ENCODE results near the gene LBX2. TPM values are rescaled to one million over a fixed set of nuclear protein-coding genes. Genes with fewer than 3 reads are reported as not detected.
A peak's percentile ranks its signal among the peaks of the same experiment; 100 is the strongest.

Gene LBX2, protein sequence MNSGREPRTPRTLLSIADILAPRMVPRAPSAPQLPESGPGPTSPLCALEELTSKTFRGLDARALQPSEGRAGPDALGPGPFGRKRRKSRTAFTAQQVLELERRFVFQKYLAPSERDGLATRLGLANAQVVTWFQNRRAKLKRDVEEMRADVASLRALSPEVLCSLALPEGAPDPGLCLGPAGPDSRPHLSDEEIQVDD
- 0.68 and 1.5 TPM in 2 replicates for total RNA-seq
- 0.09 TPM for polyA plus RNA-seq (2012)

DNA sequence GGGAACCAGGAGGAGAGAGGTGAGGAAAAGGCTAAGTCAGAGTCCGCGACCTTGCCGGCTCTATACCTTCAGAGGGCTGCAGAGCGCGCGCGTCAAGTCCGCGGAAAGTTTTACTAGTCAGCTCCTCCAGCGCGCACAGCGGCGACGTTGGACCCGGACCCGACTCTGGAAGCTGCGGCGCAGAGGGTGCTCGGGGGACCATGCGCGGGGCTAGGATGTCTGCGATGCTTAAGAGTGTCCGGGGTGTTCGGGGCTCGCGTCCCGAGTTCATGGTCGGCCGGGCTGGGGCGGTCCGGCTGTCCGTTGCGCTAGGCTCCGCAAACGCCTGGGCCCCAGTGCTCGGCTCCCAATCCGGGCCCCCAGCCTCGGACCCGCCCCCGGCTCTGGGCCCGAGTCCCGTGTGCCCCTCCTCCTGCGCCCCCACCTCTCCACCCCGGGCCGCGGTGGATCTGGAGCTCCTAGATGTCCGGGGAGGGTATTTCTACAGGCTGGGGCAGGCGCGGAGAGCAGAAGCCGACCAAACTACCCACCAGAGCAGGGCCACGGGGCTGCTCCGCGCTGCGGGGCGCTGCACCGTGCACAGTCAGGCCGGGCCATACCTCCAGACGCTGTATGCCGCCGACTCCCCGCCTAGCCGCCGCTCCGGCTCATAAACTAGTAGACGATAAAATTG, at the start of gene LBX2:
Gene LBX2, minus strand, starts transcription at position 337 of the 673 bp plus-strand sequence. Its CDS starts 66 bp downstream, at position 271.
- peak; percentile 10 for DNase-seq (ENCODE audit: low read depth)

- DNase-seq (ENCODE audit: low read depth) = no peak
These were observed 49.0 kb upstream of the LBX2 start for GRCh38 chr2:74548285-74548899.

DNA sequence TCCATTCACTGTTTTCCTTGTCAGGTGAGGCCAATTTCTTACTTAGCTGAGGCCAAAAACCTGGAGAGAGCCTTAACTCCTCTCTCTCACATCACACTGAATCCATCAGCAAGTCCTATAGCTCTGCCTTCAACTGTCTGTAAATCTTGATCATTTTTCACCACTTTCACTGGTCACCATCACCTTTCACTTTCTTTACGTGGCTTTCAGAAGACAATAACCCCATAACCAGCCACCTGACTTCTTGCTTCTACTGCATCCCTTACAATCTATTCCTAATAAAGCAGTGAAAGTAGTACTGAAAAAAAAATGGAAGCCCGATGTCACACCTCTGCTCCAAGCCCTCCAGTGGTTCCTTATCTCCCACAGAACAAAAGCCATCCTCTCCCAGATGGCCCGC, 46.6 kb upstream of the LBX2 start:
- no peak for DNase-seq (ENCODE audit: low read depth)

DNA sequence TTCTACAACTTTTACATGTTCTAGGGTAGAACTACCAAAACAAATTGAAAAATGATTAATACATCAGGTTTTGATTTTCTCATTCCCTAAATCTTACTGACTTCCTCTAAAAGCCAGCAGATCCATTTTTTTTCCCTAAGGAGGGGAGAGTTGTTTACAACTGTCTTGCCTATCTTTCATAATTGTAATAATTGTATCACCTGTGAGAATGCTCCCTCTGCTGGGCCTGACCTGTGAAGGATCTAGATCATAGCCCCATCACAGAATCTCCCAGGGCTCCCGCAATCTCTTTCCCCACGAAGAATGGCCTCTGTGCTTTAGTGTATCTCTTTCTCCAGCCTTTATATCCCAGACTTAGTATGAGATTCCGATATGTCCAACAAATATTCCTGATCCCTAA, 45.2 kb upstream of the LBX2 start:
- no peak for DNase-seq (ENCODE audit: low read depth)

- no peak for DNase-seq (ENCODE audit: low read depth)
These were observed 43.6 kb upstream of the LBX2 start for GRCh38 chr2:74542978-74543377.

GRCh38 chr2:74540291-74540690, 40.9 kb upstream of the LBX2 start:
- no peak for DNase-seq (ENCODE audit: low read depth)

GRCh38 chr2:74538881-74539339, 39.5 kb upstream of the LBX2 start:
- DNase-seq (ENCODE audit: low read depth) = no peak

- DNase-seq (ENCODE audit: low read depth) = no peak
These were observed 37.7 kb upstream of the LBX2 start for GRCh38 chr2:74537140-74537539.

- no peak for DNase-seq (ENCODE audit: low read depth)
These were observed 37.0 kb upstream of the LBX2 start for GRCh38 chr2:74536166-74536950.

GRCh38 chr2:74535440-74535965, 36.1 kb upstream of the LBX2 start:
- no peak for DNase-seq (ENCODE audit: low read depth)

DNA sequence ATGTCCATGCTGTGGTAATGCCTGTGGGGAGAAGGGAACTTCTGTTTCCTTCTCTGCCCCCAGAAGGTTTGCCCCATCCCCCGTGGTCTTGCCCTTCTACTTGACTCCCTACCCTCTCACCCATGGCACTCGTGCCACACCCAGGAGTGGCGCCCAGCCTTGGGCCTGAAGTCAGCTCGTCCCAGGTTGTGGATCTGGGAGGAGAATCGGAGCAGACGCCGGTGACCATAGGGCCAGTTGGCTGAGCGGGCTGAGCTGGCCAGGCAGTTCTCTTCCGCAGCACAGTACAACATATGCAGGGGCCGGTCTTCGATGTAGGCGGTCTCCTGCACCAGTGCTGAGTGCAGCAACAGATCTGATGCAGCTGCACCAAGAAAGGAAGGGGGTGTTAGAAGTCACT, 35.0 kb upstream of the LBX2 start:
- no peak for DNase-seq (ENCODE audit: low read depth)

- no peak for DNase-seq (ENCODE audit: low read depth)
These were observed 34.1 kb upstream of the LBX2 start for GRCh38 chr2:74533464-74533863.

DNA sequence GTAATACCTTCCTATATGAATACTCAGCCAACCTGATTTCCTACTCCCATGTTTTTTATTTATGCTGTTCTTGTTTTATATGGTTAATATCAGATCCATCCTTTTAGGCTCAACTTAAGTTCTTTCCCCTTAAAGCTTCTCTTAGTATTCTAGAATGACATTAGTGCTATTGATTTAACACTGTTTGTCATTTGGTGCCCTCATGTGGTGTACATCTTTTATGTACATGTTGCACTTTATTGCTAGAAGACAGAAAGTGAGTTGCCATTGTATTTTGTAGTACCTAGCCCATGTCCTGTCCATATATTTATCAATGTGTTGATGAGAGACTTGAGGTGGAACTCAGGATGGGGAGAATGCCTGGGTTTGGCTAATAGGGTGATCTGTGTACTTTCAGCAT, 32.8 kb upstream of the LBX2 start:
- peak; percentile 41 for DNase-seq (ENCODE audit: low read depth)

DNA sequence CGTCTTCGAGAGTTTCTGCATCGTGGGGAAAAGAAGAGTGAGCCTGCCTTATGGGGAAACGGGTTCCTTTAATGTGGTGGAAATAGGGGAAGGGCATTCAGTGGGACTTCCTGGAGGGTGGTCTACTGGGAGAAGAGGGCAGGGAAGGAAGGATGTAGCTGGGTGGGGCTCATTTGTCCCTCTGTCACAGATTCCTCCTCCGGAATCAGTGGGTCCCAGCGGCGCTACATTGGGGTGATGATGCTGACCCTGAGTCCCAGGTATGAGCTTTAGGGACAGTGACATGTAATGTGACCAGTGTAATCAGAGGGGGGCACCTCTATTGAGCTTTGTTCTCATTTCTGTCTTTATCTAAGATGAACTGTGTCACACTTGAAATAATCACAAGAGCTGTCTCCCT, 32.3 kb upstream of the LBX2 start:
- no peak for DNase-seq (ENCODE audit: low read depth)

GRCh38 chr2:74530239-74531187, 31.1 kb upstream of the LBX2 start:
- peak; percentile 72 for DNase-seq (ENCODE audit: low read depth)

- DNase-seq (ENCODE audit: low read depth) = peak; percentile 100
These were observed 30.2 kb upstream of the LBX2 start, which contains the start of the genes AUP1 and HTRA2 for GRCh38 chr2:74529357-74530238. Gene AUP1, minus strand, starts transcription at chr2:74529706. Its CDS starts 77 bp downstream, at chr2:74529629. Gene HTRA2, plus strand, starts transcription at chr2:74529933. Its CDS starts 74 bp downstream, at chr2:74530007.

DNA sequence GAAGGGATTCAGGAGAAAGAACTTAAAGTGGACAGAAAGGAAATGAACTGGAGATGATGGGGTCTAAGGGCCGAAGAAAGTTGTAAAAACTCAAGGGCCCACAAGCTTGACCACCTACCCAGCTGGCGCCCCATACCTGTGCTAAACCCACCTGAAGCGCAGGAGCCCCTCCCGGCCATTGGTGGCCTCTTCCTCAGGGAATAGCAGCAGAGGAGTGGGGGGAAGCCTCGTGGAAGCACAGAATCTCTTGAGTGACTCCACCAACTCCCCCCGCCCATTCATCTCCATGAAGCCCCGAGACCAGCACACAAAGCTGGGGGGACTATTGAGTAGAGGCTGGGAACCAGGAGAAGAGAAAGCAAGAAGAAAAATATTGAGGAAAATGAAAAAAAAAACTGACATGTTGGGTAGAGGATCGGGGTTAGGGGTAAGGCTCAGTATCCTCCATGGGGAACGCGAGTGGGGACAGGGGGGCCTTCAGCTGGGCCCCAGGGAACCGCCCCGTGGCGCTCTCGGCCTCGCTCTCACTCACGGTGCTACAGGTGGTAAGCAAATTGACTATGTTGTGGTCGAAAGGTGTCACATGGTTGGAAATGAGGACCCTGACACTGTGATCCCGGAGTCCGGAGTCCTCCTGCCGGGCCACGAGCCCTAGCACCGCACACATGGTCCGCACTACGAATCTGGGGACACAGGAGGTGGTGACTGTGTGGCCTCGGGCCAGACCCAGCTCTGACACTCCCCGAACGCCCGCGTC, 29.4 kb upstream of the LBX2 start:
- DNase-seq (ENCODE audit: low read depth) = no peak

GRCh38 chr2:74527741-74528140, 28.3 kb upstream of the LBX2 start:
- DNase-seq (ENCODE audit: low read depth) = no peak

Data from myocyte (in vitro differentiated cells).